ENCODE measurements around the gene SIPA1L3. TPM values are rescaled to one million over a fixed set of nuclear protein-coding genes. Genes with fewer than 3 reads are reported as not detected.

SIPA1L3 gene
- total RNA-seq, 1 donor from 2014 or later: 26.9 TPM

GRCh38 chr19:38162632-38163031, 255.6 kb downstream of the SIPA1L3 start:
- peaks cover 11% of the 10 kb centered on the region for H3K36me3 ChIP-seq (ENCODE audit: insufficient read depth, low read length)
- no peaks in the 10 kb centered on the region for H3K4me1 ChIP-seq (ENCODE audit: insufficient read depth, low read length)
- no peaks in the 10 kb centered on the region for H3K79me2 ChIP-seq (ENCODE audit: insufficient read depth, low read length)
- FAIRE-seq (no peak), DNase-seq (ENCODE audit: low read depth) (no peak)
- no peak overlapping the region for H3K9ac ChIP-seq (ENCODE audit: low read length)
- H3K27ac ChIP-seq (ENCODE audit: low read depth, low read length): no peak overlapping the region
- H3K4me2 ChIP-seq (ENCODE audit: low read length): no peak overlapping the region
- H3K9me3 ChIP-seq (ENCODE audit: insufficient read depth, low read depth, low read length): peaks cover 7% of the 10 kb centered on the region
- no peak overlapping the region for H3K4me3 ChIP-seq (ENCODE audit: insufficient read depth, low read depth, low read length)
- H4K20me1 ChIP-seq (ENCODE audit: insufficient read depth, low read length): no peaks in the 10 kb centered on the region
- H3K4me3 Mint-ChIP-seq (ENCODE audit: unreplicated experiment): no peak overlapping the region
- TF ChIP-seq CTCF (IDR thresholded peaks at IDR 0.05; ENCODE audit: insufficient read depth, low read depth, low read length): no peak
- TF ChIP-seq EZH2 (IDR thresholded peaks at IDR 0.05; ENCODE audit: insufficient read depth, low read length): no peak
- no peak overlapping the region for H2AFZ ChIP-seq (ENCODE audit: low read depth, low read length)
- no peaks in the 10 kb centered on the region for H3K4me1 Mint-ChIP-seq (ENCODE audit: low read depth, unreplicated experiment)
- peaks cover 9% of the 10 kb centered on the region for H3K9me3 Mint-ChIP-seq (ENCODE audit: unreplicated experiment)
- peaks cover 38% of the 10 kb centered on the region for H3K36me3 Mint-ChIP-seq (ENCODE audit: low read depth, unreplicated experiment)
- H3K27ac Mint-ChIP-seq (ENCODE audit: unreplicated experiment): no peak overlapping the region
- no peaks in the 10 kb centered on the region for H3K27me3 ChIP-seq (ENCODE audit: insufficient read depth, low read length)
- no peaks in the 10 kb centered on the region for H3K27me3 Mint-ChIP-seq (ENCODE audit: low read depth, unreplicated experiment)

- H2AFZ ChIP-seq (ENCODE audit: low read depth, low read length): no peak overlapping the region
- H3K9me3 Mint-ChIP-seq (ENCODE audit: unreplicated experiment): peaks cover 9% of the 10 kb centered on the region
- H3K4me2 ChIP-seq (ENCODE audit: low read length): no peak overlapping the region
- peaks cover 7% of the 10 kb centered on the region for H3K9me3 ChIP-seq (ENCODE audit: insufficient read depth, low read depth, low read length)
- H3K36me3 Mint-ChIP-seq (ENCODE audit: low read depth, unreplicated experiment): peaks cover 38% of the 10 kb centered on the region
- DNase-seq (ENCODE audit: low read depth) (no peak), FAIRE-seq (no peak)
- no peak overlapping the region for H3K9ac ChIP-seq (ENCODE audit: low read length)
- TF ChIP-seq CTCF (IDR thresholded peaks at IDR 0.05; ENCODE audit: insufficient read depth, low read depth, low read length): no peak
- TF ChIP-seq EZH2 (IDR thresholded peaks at IDR 0.05; ENCODE audit: insufficient read depth, low read length): no peak
- peaks cover 11% of the 10 kb centered on the region for H3K36me3 ChIP-seq (ENCODE audit: insufficient read depth, low read length)
- no peak overlapping the region for H3K4me3 Mint-ChIP-seq (ENCODE audit: unreplicated experiment)
- H4K20me1 ChIP-seq (ENCODE audit: insufficient read depth, low read length): no peaks in the 10 kb centered on the region
- H3K4me1 ChIP-seq (ENCODE audit: insufficient read depth, low read length): no peaks in the 10 kb centered on the region
- H3K27me3 ChIP-seq (ENCODE audit: insufficient read depth, low read length): no peaks in the 10 kb centered on the region
- H3K27ac Mint-ChIP-seq (ENCODE audit: unreplicated experiment): no peak overlapping the region
- no peaks in the 10 kb centered on the region for H3K4me1 Mint-ChIP-seq (ENCODE audit: low read depth, unreplicated experiment)
- no peaks in the 10 kb centered on the region for H3K79me2 ChIP-seq (ENCODE audit: insufficient read depth, low read length)
- H3K4me3 ChIP-seq (ENCODE audit: insufficient read depth, low read depth, low read length): no peak overlapping the region
- no peaks in the 10 kb centered on the region for H3K27me3 Mint-ChIP-seq (ENCODE audit: low read depth, unreplicated experiment)
- no peak overlapping the region for H3K27ac ChIP-seq (ENCODE audit: low read depth, low read length)
Measured at GRCh38 chr19:38163419-38164290, 256.6 kb downstream of the SIPA1L3 start.

GRCh38 chr19:38164526-38164925, 257.5 kb downstream of the SIPA1L3 start:
- no peaks in the 10 kb centered on the region for H3K4me1 Mint-ChIP-seq (ENCODE audit: low read depth, unreplicated experiment)
- H3K36me3 Mint-ChIP-seq (ENCODE audit: low read depth, unreplicated experiment): peaks cover 38% of the 10 kb centered on the region
- Histone ChIP-seq H3K27ac (ENCODE audit: low read depth, low read length) (no peak overlapping the region), H3K4me3 (ENCODE audit: insufficient read depth, low read depth, low read length) (no peak overlapping the region), H3K9me3 (ENCODE audit: insufficient read depth, low read depth, low read length) (peaks cover 7% of the 10 kb centered on the region), H2AFZ (ENCODE audit: low read depth, low read length) (no peak overlapping the region), H3K36me3 (ENCODE audit: insufficient read depth, low read length) (peaks cover 14% of the 10 kb centered on the region), H3K4me1 (ENCODE audit: insufficient read depth, low read length) (no peaks in the 10 kb centered on the region), H3K27me3 (ENCODE audit: insufficient read depth, low read length) (no peaks in the 10 kb centered on the region), H3K79me2 (ENCODE audit: insufficient read depth, low read length) (no peaks in the 10 kb centered on the region), H3K4me2 (ENCODE audit: low read length) (no peak overlapping the region), H4K20me1 (ENCODE audit: insufficient read depth, low read length) (no peaks in the 10 kb centered on the region), H3K9ac (ENCODE audit: low read length) (no peak overlapping the region)
- H3K27ac Mint-ChIP-seq (ENCODE audit: unreplicated experiment): no peak overlapping the region
- DNase-seq (ENCODE audit: low read depth): no peak
- H3K9me3 Mint-ChIP-seq (ENCODE audit: unreplicated experiment): peaks cover 9% of the 10 kb centered on the region
- TF ChIP-seq EZH2 (IDR thresholded peaks at IDR 0.05; ENCODE audit: insufficient read depth, low read length): no peak
- no peak overlapping the region for H3K4me3 Mint-ChIP-seq (ENCODE audit: unreplicated experiment)
- no peak for FAIRE-seq
- H3K27me3 Mint-ChIP-seq (ENCODE audit: low read depth, unreplicated experiment): no peaks in the 10 kb centered on the region
